ENCODE measurements around the gene TMEM158. TPM values are rescaled to one million over a fixed set of nuclear protein-coding genes. Genes with fewer than 3 reads are reported as not detected.

Gene TMEM158
- total RNA-seq, 1 donor from 2014 or later: 2.7 TPM

DNA sequence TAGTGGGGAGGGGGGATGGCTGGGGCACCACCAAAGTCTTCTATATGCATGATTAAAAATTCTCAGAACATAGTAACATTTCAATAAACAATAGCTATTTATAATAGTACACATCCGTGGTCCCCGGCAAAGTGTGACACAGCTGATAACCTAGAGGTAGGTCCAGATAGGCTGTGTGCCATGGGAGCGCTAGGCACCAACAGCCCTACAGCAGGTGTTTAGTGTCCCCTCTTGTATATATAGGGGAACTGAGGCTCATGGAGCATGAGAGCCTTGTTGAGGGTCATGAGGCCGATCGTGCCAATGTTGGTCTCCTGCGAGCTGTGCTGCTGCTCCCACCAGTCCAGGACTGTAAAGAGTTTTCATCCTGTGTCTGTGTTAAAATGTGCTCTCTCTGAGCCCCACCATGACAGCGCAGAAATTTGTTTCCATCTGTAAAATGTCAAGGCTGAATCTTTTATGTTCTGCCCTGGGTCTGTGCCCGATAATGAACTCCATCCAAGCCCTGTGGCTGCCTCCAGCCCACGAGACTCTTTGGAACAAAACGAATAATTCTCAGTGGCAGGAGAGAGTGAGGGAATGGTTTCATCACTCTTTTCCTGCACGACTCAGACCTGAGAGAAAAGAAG, 14.5 kb downstream of the TMEM158 start:
- H3K4me2 ChIP-seq: no peak overlapping the region
- H3K9me3 ChIP-seq (ENCODE audit: low read depth): no peaks in the 10 kb centered on the region
- Mint-ChIP-seq H3K36me3 (no peaks in the 10 kb centered on the region), H3K9me3 (no peaks in the 10 kb centered on the region), H3K27me3 (ENCODE audit: insufficient read depth, low read depth) (peaks cover 12% of the 10 kb centered on the region), H3K4me3 (no peak overlapping the region), H3K27ac (peak overlapping the region; percentile 77), H3K4me1 (peaks cover 16% of the 10 kb centered on the region)
- H3K9ac ChIP-seq: no peak overlapping the region
- no peaks in the 10 kb centered on the region for H3K27me3 ChIP-seq
- no peak overlapping the region for H3K4me3 ChIP-seq
- no peaks in the 10 kb centered on the region for H3F3A ChIP-seq (ENCODE audit: low read depth)
- H3K27ac ChIP-seq: no peak overlapping the region
- H3K79me2 ChIP-seq (ENCODE audit: low read depth): no peaks in the 10 kb centered on the region
- TF ChIP-seq, protein P1, sequence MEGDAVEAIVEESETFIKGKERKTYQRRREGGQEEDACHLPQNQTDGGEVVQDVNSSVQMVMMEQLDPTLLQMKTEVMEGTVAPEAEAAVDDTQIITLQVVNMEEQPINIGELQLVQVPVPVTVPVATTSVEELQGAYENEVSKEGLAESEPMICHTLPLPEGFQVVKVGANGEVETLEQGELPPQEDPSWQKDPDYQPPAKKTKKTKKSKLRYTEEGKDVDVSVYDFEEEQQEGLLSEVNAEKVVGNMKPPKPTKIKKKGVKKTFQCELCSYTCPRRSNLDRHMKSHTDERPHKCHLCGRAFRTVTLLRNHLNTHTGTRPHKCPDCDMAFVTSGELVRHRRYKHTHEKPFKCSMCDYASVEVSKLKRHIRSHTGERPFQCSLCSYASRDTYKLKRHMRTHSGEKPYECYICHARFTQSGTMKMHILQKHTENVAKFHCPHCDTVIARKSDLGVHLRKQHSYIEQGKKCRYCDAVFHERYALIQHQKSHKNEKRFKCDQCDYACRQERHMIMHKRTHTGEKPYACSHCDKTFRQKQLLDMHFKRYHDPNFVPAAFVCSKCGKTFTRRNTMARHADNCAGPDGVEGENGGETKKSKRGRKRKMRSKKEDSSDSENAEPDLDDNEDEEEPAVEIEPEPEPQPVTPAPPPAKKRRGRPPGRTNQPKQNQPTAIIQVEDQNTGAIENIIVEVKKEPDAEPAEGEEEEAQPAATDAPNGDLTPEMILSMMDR (IDR thresholded peaks at IDR 0.05): no peak
- no peak for TF ChIP-seq EZH2phosphoT487 (IDR thresholded peaks at IDR 0.05)
- no peak for TF ChIP-seq EZH2 (IDR thresholded peaks at IDR 0.05)
- no peaks in the 10 kb centered on the region for H4K20me1 ChIP-seq (ENCODE audit: low read depth)
- H3K4me1 ChIP-seq: no peaks in the 10 kb centered on the region
- H2AFZ ChIP-seq (replicated peaks): no peak overlapping the region
- no peak for DNase-seq (ENCODE audit: low spot score)
- H3K36me3 ChIP-seq: no peaks in the 10 kb centered on the region

DNA sequence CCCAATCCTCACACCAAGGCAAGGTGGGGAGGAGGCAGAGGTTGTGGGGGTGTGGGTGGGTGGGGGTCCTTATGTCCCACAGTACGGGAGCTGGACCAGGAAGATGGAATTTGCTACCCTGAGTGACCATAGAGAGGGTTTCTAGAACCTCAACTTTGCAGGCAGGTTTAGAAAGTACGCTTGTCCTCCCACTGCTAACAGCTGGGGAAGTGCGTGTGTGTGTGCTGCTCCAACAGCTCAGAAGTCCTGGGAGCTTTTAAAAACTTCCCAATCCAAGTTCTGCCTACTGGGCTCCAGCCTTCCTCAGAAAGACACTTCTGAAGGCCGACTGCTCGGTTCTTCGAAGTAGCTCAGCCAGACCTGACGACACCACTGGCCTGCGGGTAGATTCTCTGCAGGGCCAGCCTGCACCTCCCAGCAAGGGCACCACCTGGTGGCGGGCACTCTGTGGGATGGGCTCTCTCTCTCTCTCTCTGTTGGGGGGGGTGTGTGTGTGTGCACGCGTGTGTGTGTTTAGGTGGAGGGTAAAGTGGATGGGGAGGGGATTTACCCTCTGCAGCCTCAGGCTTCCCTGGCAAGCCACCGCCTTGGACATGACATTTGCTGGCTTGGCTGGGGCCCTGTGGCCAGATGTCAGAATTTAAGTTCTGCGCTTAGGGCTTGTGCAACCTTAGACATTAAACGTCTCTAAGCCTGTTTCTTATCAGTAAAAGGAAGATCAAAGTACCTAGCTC, 15.6 kb downstream of the TMEM158 start:
- peak overlapping the region; percentile 91 for H2AFZ ChIP-seq (replicated peaks)

DNA sequence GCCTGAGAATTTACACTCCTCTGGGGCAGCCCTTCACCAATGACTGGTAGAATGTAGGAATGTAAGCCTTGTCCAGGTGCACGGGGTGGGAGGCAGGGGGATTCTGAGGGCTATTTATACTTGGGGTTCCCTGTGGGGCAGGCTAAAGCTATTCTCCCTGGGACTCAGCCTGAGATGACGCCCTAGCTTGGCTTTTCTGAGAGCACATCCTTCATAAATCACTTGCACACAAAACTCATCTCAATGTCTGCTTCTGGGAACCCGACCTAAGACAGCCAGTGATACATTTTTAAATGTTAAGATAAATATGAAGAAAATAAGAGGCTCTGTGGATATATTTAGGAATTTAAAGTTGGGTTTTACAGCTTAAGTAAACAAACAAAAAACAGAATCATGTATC, 16.6 kb downstream of the TMEM158 start:
- no peaks in the 10 kb centered on the region for H3K36me3 Mint-ChIP-seq
- peaks cover 11% of the 10 kb centered on the region for H3K27me3 Mint-ChIP-seq (ENCODE audit: insufficient read depth, low read depth)
- no peaks in the 10 kb centered on the region for H3K27me3 ChIP-seq
- H3K9ac ChIP-seq: no peak overlapping the region
- H3K27ac Mint-ChIP-seq: no peak overlapping the region
- no peak overlapping the region for H3K27ac ChIP-seq
- no peak overlapping the region for H3K4me3 Mint-ChIP-seq
- peaks cover 7% of the 10 kb centered on the region for H3K4me1 Mint-ChIP-seq
- no peak overlapping the region for H3K4me2 ChIP-seq
- H3F3A ChIP-seq (ENCODE audit: low read depth): no peaks in the 10 kb centered on the region
- no peak overlapping the region for H3K4me3 ChIP-seq
- H2AFZ ChIP-seq (replicated peaks): no peak overlapping the region
- H3K36me3 ChIP-seq: no peaks in the 10 kb centered on the region
- no peaks in the 10 kb centered on the region for H3K9me3 ChIP-seq (ENCODE audit: low read depth)
- no peaks in the 10 kb centered on the region for H3K79me2 ChIP-seq (ENCODE audit: low read depth)
- TF ChIP-seq EZH2 (IDR thresholded peaks at IDR 0.05) (no peak), EZH2phosphoT487 (IDR thresholded peaks at IDR 0.05) (no peak)
- TF ChIP-seq, protein P1 (IDR thresholded peaks at IDR 0.05): no peak
- H3K9me3 Mint-ChIP-seq: no peaks in the 10 kb centered on the region
- no peaks in the 10 kb centered on the region for H4K20me1 ChIP-seq (ENCODE audit: low read depth)
- H3K4me1 ChIP-seq: no peaks in the 10 kb centered on the region
- DNase-seq (ENCODE audit: low spot score): no peak

More for the DNA sequence above, 15.6 kb downstream of the TMEM158 start:
- Histone ChIP-seq H3K9ac (no peak overlapping the region), H3K4me2 (no peak overlapping the region), H3K36me3 (no peaks in the 10 kb centered on the region), H3K4me1 (no peaks in the 10 kb centered on the region), H3K4me3 (no peak overlapping the region), H3K27ac (no peak overlapping the region), H3K9me3 (ENCODE audit: low read depth) (no peaks in the 10 kb centered on the region), H3K27me3 (no peaks in the 10 kb centered on the region), H3F3A (ENCODE audit: low read depth) (no peaks in the 10 kb centered on the region), H4K20me1 (ENCODE audit: low read depth) (no peaks in the 10 kb centered on the region), H3K79me2 (ENCODE audit: low read depth) (no peaks in the 10 kb centered on the region)
- Mint-ChIP-seq H3K27me3 (ENCODE audit: insufficient read depth, low read depth) (peaks cover 9% of the 10 kb centered on the region), H3K4me3 (no peak overlapping the region), H3K27ac (no peak overlapping the region), H3K4me1 (peaks cover 9% of the 10 kb centered on the region), H3K9me3 (no peaks in the 10 kb centered on the region), H3K36me3 (no peaks in the 10 kb centered on the region)
- TF ChIP-seq, protein P1 (IDR thresholded peaks at IDR 0.05): peak; percentile 80
- no peak for TF ChIP-seq EZH2 (IDR thresholded peaks at IDR 0.05)
- no peak for TF ChIP-seq EZH2phosphoT487 (IDR thresholded peaks at IDR 0.05)
- peak; percentile 87 for DNase-seq (ENCODE audit: low spot score)
